K562 (cell line): Measurements from ENCODE around the gene PASD1. TPM values are rescaled to one million over a fixed set of nuclear protein-coding genes. Genes with fewer than 3 reads are reported as not detected.

Experiments used
- ATF1 ChIP-seq, 2 experiments: fragments of 450-650 bp in 1 of 2; IDR thresholded peaks; 2 replicates each; pipeline ENCODE4 v1.6.1; 2016; ENCODE audit warnings: missing compliant biosample characterization in 1 of 2, missing genetic modification characterization in 1 of 2
- BDP1 ChIP-seq: IDR thresholded peaks from 3 replicates; pipeline ENCODE4 v1.6.1; 2011; ENCODE audit not compliant: insufficient read length, insufficient read depth
- BRD4 ChIP-seq: fragments of 200-600 bp; sonication (generic); IDR thresholded peaks from 2 replicates; pipeline ENCODE4 v1.6.1; 2017; ENCODE audit warnings: inconsistent platforms
- ERF ChIP-seq: fragments of 450-650 bp; formaldehyde crosslinking; IDR thresholded peaks from 2 replicates; pipeline ENCODE4 v1.4.0; 2020; ENCODE audit warnings: mild to moderate bottlenecking, mixed read lengths
- HDAC3 ChIP-seq: fragments of 450-650 bp; IDR thresholded peaks from 2 replicates; pipeline ENCODE4 v1.6.1; 2018; ENCODE audit warnings: borderline replicate concordance, mild to moderate bottlenecking, moderate library complexity; ENCODE audit not compliant: partially characterized antibody
- JUND ChIP-seq, 2 experiments: IDR thresholded peaks; 2 replicates in 1 of 2; 3 replicates in 1 of 2; pipeline ENCODE4 v1.6.1; 2011; ENCODE audit warnings: borderline replicate concordance in 2 of 2, low read depth in 2 of 2, low read length in 2 of 2, improper control_type of control experiment in 1 of 2, missing biosample characterization in 1 of 2, missing genetic modification characterization in 1 of 2, missing genetic modification reagents in 1 of 2
- KLF10 ChIP-seq: fragments of 250-450 bp; sonication (Bioruptor Pico); IDR thresholded peaks from 2 replicates; pipeline ENCODE4 v1.6.1; 2021; ENCODE audit warnings: matching md5 sums
- NCOA6 ChIP-seq: fragments of 450-650 bp; IDR thresholded peaks from 2 replicates; pipeline ENCODE4 v1.6.1; 2017; ENCODE audit warnings: mild to moderate bottlenecking
- PHB2 ChIP-seq: fragments of 450-650 bp; IDR thresholded peaks from 2 replicates; pipeline ENCODE4 v1.6.1; 2017; ENCODE audit warnings: low read depth
- SRSF1 ChIP-seq: fragments of 200-400 bp; formaldehyde crosslinking; IDR thresholded peaks from 2 replicates; pipeline ENCODE4 v1.6.1; 2017; ENCODE audit warnings: mild to moderate bottlenecking, low read depth, low read length, moderate library complexity
- ZC3H4 ChIP-seq: sonication (generic); formaldehyde crosslinking; IDR thresholded peaks from 2 replicates; pipeline ENCODE4 v1.9.0; 2021; ENCODE audit warnings: missing genetic modification reagents, borderline replicate concordance
- ZFX ChIP-seq: sonication (generic); formaldehyde crosslinking; IDR thresholded peaks from 2 replicates; pipeline ENCODE4 v1.8.0; 2022; ENCODE audit warnings: mild to moderate bottlenecking, missing genetic modification reagents, moderate library complexity
- ZNF165 ChIP-seq: fragments of 250-450 bp; sonication (Bioruptor Pico); IDR thresholded peaks from 2 replicates; pipeline ENCODE4 v1.4.0; 2020; ENCODE audit warnings: borderline replicate concordance
- ZNF24 ChIP-seq: fragments of 450-650 bp; IDR thresholded peaks from 2 replicates; pipeline ENCODE4 v1.6.1; 2016
- ZNF695 ChIP-seq: fragments of 450-650 bp; formaldehyde crosslinking; IDR thresholded peaks from 2 replicates; pipeline ENCODE4 v1.4.0; 2020; ENCODE audit warnings: mild to moderate bottlenecking, moderate library complexity
- polyA plus RNA-seq, 8 experiments: library from polyadenylated mRNA; depleted of rRNA in 4 of 8; stranded (reverse) in 5 of 8; unstranded in 3 of 8; fragments of >200 nt; fragmentation: Nextera tagmentation in 2 of 8; fragmentation: Illumina TruSeq in 1 of 8; extraction: Ambion mirVana in 2 of 8; extraction: Trizol in 1 of 8; gene quantifications; 2 replicates each; pipeline versions ENCODE4 v1.2.1 to v1.2.3, GENCODE V29; 2011 to 2014; ENCODE audit warnings: inconsistent platforms in 1 of 8, missing spikeins in 1 of 8
- total RNA-seq, 7 experiments: library from RNA; depleted of rRNA in 6 of 7; stranded (reverse); fragments of >200 nt in 6 of 7; fragmentation: Illumina TruSeq in 2 of 7; extraction: Trizol in 2 of 7; gene quantifications; 2 replicates each; pipeline versions ENCODE4 v1.2.1 to v1.2.3, GENCODE V29; 2011 to 2021; ENCODE audit warnings: low replicate concordance in 1 of 7
- TF ChIP-seq, protein P1 (sequence below): sonication (generic); formaldehyde crosslinking; IDR thresholded peaks from 2 replicates; pipeline ENCODE4 v1.8.1; 2023; ENCODE audit warnings: mild to moderate bottlenecking, missing genetic modification reagents
- TF ChIP-seq, protein P2 (sequence below): IDR thresholded peaks from 2 replicates; pipeline ENCODE4 v1.6.1; 2012; ENCODE audit warnings: low read depth, low read length, improper control_type of control experiment, borderline replicate concordance
- TF ChIP-seq, protein P3 (sequence below): fragments of 450-650 bp; IDR thresholded peaks from 2 replicates; pipeline ENCODE4 v1.6.1; 2016; ENCODE audit warnings: missing biosample characterization, missing genetic modification characterization
- TF ChIP-seq, protein P4 (sequence below), 2 experiments: IDR thresholded peaks; 2 replicates each; pipeline ENCODE4 v1.6.1; 2011; ENCODE audit warnings: borderline replicate concordance in 1 of 2, control low read depth in 1 of 2, low read depth in 1 of 2, low read length in 1 of 2, mild to moderate bottlenecking in 1 of 2, mixed read lengths in 1 of 2, moderate library complexity in 1 of 2; ENCODE audit not compliant: insufficient read depth in 1 of 2, insufficient read length in 1 of 2, poor library complexity in 1 of 2, severe bottlenecking in 1 of 2; ENCODE audit errors: extremely low read depth in 1 of 2
- TF ChIP-seq, protein P5 (sequence below), 2 experiments: fragments of 450-650 bp in 1 of 2; sonication (generic) in 1 of 2; formaldehyde crosslinking in 1 of 2; IDR thresholded peaks in 1 of 2; conservative IDR thresholded peaks in 1 of 2; 2 replicates each; pipeline versions ENCODE4 v1.6.1 to v1.8.1; 2016 to 2023; ENCODE audit warnings: mild to moderate bottlenecking in 2 of 2, moderate library complexity in 2 of 2, inconsistent platforms in 1 of 2, missing genetic modification reagents in 1 of 2
- TF ChIP-seq, protein P6 (sequence below): fragments of 450-650 bp; IDR thresholded peaks from 2 replicates; pipeline ENCODE4 v1.6.1; 2016; ENCODE audit warnings: low read depth, mild to moderate bottlenecking, moderate library complexity

Gene PASD1
- total and polyA plus RNA-seq, 9 of the 15 experiments (the other 6 are each of a cell fraction or from before 2014, with no cell fraction given): 1.7 to 12.8 (median 9.6) TPM

DNA sequence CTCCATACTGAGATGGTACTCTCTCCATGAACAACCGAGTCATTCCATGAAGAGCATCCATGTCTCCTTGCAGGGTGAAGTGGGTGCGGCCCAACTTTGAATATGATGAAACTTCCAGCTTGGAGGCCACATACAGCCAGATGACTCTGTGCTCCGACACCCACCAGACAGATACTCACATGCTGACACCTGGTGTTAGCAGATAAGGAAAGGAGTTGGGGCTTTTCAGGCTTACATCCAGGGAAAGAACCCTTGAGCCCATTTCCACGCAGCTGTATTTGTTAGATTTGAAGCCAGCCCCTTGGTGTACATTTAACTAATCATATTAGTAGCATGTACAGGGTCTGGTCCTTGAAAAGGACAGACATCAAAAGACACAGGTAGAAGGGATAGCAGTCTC is 69.7 kb downstream of the PASD1 start (continued):
- no peak for TF ChIP-seq ZNF695 (CRISPR knock-in tag)
- TF ChIP-seq ZNF24: no peak
- no peak for TF ChIP-seq ZC3H4 (CRISPR knock-in tag)
- TF ChIP-seq, protein P1, sequence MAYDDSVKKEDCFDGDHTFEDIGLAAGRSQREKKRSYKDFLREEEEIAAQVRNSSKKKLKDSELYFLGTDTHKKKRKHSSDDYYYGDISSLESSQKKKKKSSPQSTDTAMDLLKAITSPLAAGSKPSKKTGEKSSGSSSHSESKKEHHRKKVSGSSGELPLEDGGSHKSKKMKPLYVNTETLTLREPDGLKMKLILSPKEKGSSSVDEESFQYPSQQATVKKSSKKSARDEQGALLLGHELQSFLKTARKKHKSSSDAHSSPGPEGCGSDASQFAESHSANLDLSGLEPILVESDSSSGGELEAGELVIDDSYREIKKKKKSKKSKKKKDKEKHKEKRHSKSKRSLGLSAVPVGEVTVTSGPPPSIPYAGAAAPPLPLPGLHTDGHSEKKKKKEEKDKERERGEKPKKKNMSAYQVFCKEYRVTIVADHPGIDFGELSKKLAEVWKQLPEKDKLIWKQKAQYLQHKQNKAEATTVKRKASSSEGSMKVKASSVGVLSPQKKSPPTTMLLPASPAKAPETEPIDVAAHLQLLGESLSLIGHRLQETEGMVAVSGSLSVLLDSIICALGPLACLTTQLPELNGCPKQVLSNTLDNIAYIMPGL (CRISPR knock-in tag): no peak
- TF ChIP-seq ZNF165 (CRISPR knock-in tag): no peak
- TF ChIP-seq, protein P2, sequence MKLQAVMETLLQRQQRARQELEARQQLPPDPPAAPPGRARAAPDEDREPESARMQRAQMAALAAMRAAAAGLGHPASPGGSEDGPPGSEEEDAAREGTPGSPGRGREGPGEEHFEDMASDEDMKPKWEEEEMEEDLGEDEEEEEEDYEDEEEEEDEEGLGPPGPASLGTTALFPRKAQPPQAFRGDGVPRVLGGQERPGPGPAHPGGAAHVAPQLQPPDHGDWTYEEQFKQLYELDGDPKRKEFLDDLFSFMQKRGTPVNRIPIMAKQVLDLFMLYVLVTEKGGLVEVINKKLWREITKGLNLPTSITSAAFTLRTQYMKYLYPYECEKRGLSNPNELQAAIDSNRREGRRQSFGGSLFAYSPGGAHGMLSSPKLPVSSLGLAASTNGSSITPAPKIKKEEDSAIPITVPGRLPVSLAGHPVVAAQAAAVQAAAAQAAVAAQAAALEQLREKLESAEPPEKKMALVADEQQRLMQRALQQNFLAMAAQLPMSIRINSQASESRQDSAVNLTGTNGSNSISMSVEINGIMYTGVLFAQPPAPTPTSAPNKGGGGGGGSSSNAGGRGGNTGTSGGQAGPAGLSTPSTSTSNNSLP: peak; percentile 65; the same call in 1 of the 2 replicates
- no peak for TF ChIP-seq KLF10 (CRISPR knock-in tag)
- TF ChIP-seq, protein P3, sequence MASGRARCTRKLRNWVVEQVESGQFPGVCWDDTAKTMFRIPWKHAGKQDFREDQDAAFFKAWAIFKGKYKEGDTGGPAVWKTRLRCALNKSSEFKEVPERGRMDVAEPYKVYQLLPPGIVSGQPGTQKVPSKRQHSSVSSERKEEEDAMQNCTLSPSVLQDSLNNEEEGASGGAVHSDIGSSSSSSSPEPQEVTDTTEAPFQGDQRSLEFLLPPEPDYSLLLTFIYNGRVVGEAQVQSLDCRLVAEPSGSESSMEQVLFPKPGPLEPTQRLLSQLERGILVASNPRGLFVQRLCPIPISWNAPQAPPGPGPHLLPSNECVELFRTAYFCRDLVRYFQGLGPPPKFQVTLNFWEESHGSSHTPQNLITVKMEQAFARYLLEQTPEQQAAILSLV (tag): no peak
- no peak for TF ChIP-seq SRSF1
- TF ChIP-seq, protein P4, sequence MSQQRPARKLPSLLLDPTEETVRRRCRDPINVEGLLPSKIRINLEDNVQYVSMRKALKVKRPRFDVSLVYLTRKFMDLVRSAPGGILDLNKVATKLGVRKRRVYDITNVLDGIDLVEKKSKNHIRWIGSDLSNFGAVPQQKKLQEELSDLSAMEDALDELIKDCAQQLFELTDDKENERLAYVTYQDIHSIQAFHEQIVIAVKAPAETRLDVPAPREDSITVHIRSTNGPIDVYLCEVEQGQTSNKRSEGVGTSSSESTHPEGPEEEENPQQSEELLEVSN (IDR thresholded peaks at IDR 0.05; ENCODE audit: borderline replicate concordance in 1 of 2, extremely low read depth in 1 of 2, insufficient read depth in 1 of 2, insufficient read length in 1 of 2, low read depth in 1 of 2, low read length in 1 of 2, poor library complexity in 1 of 2, severe bottlenecking in 1 of 2): no peak
- TF ChIP-seq ATF1 (CRISPR knock-in tag; IDR thresholded peaks at IDR 0.05): no peak
- no peak for TF ChIP-seq ATF1 (tag; IDR thresholded peaks at IDR 0.05)
- TF ChIP-seq BDP1: no peak
- peak; percentile 43 for TF ChIP-seq HDAC3
- TF ChIP-seq ERF (CRISPR knock-in tag): no peak
- no peak for TF ChIP-seq ZFX (CRISPR knock-in tag)
- no peak for TF ChIP-seq BRD4
- no peak for TF ChIP-seq NCOA6
- peak; percentile 40; the same call in 1 of the 2 replicates for TF ChIP-seq PHB2
- TF ChIP-seq, protein P5, sequence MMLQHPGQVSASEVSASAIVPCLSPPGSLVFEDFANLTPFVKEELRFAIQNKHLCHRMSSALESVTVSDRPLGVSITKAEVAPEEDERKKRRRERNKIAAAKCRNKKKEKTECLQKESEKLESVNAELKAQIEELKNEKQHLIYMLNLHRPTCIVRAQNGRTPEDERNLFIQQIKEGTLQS (IDR thresholded peaks at IDR 0.05): peak; percentile 88
- TF ChIP-seq, protein P5 (CRISPR knock-in tag; conservative IDR thresholded peaks at IDR 0.05): no peak
- peak; percentile 79 for TF ChIP-seq JUND (IDR thresholded peaks at IDR 0.05; ENCODE audit: borderline replicate concordance, low read depth, low read length)
- TF ChIP-seq JUND (tag; IDR thresholded peaks at IDR 0.05; ENCODE audit: borderline replicate concordance, low read depth, low read length): peak; percentile 36; the same call in 1 of the 3 replicates
- TF ChIP-seq, protein P6, sequence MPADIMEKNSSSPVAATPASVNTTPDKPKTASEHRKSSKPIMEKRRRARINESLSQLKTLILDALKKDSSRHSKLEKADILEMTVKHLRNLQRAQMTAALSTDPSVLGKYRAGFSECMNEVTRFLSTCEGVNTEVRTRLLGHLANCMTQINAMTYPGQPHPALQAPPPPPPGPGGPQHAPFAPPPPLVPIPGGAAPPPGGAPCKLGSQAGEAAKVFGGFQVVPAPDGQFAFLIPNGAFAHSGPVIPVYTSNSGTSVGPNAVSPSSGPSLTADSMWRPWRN: no peak
